ENCODE measurements around the gene PCSK9. TPM values are rescaled to one million over a fixed set of nuclear protein-coding genes. Genes with fewer than 3 reads are reported as not detected.

The PCSK9 gene
- total RNA-seq, 4 donors from 2014 or later: 0.44 to 4.3 (median 2.5) TPM

DNA sequence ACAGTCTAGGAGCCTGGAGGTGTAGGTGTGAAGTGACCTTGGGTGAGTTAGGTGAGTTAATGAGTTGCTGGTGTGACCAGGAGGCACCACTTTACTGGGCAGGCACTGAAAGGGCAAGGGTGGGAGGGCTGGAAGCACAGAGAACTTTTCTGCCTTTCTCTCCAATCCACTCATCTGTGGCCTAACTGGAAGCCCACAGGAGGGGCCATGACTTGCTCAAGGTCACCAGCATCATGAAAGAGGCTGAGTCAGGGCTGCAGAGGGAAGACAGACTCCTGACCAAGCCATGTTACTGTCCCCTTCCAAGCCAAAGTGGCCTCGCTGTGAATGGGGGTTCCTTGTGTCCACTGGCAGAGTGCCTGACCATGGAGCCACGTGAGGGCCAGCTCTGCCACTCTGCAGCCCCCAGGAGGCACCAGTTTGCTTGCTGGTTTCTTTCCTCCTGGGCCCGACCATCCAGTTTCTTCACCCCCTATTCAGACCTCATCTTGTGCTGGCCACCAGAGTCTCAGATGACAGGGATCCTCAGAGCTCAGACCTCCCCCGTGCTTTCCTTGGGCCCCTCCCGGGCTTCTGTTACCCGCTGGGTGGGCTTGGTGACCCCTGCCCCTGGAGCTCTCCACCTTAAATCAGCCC, 44.9 kb upstream of the PCSK9 start:
- Histone ChIP-seq H3K4me3 (no peak overlapping the region), H3K9me3 (no peaks in the 10 kb centered on the region), H3K27me3 (peaks cover 0 to 46% of the 10 kb centered on the region in 2 donors), H3K36me3 (no peaks in the 10 kb centered on the region), H3K4me1 (peaks cover 0 to 11% (median 7%) of the 10 kb centered on the region in 4 donors), H3K27ac (no peak overlapping the region)
- DNase-seq (ENCODE audit: low spot score in 2 of 2): no peak
- TF ChIP-seq EP300 (IDR thresholded peaks at IDR 0.05) (no peak), POLR2A (IDR thresholded peaks at IDR 0.05) (no peak)
- TF ChIP-seq, protein P1, sequence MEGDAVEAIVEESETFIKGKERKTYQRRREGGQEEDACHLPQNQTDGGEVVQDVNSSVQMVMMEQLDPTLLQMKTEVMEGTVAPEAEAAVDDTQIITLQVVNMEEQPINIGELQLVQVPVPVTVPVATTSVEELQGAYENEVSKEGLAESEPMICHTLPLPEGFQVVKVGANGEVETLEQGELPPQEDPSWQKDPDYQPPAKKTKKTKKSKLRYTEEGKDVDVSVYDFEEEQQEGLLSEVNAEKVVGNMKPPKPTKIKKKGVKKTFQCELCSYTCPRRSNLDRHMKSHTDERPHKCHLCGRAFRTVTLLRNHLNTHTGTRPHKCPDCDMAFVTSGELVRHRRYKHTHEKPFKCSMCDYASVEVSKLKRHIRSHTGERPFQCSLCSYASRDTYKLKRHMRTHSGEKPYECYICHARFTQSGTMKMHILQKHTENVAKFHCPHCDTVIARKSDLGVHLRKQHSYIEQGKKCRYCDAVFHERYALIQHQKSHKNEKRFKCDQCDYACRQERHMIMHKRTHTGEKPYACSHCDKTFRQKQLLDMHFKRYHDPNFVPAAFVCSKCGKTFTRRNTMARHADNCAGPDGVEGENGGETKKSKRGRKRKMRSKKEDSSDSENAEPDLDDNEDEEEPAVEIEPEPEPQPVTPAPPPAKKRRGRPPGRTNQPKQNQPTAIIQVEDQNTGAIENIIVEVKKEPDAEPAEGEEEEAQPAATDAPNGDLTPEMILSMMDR (IDR thresholded peaks at IDR 0.05): no peak
- WGBS, 2 donors: 32 to 51% methylated on average over 5 to 6 of the region's 6 CpGs

DNA sequence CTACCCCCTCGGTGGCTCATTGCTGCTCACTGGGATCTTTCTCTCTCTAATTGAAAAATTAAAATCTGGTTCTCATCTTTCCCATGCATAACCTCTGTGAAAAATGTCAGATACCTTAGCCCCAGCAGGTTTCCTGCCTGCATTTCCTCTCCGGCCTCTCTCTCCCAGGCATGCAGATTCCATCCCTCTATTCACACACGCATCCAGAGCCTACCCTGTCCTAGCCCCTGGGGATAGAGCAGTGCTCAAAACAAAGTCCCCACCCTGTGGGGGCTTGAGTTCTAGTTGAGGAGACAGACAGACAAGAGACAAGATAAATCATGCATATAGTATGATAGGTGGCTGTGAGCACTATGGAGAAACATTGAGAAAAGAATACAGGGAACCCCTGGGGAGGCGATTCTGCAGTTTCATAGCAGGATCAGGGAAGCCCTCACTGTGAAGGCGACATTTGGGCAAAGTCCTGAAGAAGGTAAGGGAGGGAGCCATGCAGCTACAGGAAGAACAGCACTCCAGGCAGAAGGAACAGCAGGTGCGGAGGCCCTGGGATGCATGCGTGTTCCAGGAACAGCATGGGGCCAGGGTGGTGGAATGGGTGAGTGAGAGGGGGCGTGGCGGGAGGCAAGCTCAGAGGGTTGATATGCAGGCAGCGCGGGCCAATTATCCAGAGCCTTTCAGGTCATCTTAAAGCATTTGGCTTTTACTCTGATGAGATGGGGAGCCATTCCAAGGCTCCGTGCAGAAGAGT, 44.2 kb upstream of the PCSK9 start:
- Histone ChIP-seq H3K36me3 (no peaks in the 10 kb centered on the region), H3K4me1 (peaks cover 0 to 11% (median 7%) of the 10 kb centered on the region in 4 donors), H3K27ac (no peak overlapping the region), H3K4me3 (no peak overlapping the region), H3K9me3 (no peaks in the 10 kb centered on the region), H3K27me3 (peaks cover 0 to 50% of the 10 kb centered on the region in 2 donors)
- DNase-seq (ENCODE audit: low spot score in 2 of 2): no peak
- WGBS, 2 donors: 53 to 67% methylated on average over 12 of the region's 12 CpGs
- TF ChIP-seq, protein P1 (IDR thresholded peaks at IDR 0.05): no peak
- no peak for TF ChIP-seq EP300 (IDR thresholded peaks at IDR 0.05)
- no peak for TF ChIP-seq POLR2A (IDR thresholded peaks at IDR 0.05)

DNA sequence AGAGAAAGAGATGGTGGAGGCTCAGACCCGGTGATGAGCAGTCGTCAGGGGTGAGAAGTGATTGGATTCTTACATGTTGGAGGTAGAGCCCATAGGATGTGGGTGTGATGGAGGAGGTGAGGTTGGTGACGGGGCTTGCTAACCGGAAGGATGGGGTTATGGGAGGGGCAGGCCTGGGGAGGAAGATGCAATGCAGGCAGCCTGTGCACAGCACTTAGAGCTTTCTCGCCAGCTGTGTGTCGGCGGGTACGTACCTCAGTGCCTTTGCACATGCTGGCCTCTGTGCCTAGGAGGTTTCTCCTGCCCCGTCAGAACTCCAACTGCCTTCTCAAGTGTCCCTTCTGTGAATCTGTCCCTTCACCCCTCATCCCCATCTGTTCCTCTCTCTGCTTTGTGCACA, 43.5 kb upstream of the PCSK9 start:
- H3K9me3 ChIP-seq: no peaks in the 10 kb centered on the region
- H3K27me3 ChIP-seq: peaks cover 0 to 57% of the 10 kb centered on the region in 2 donors
- H3K4me3 ChIP-seq: no peak overlapping the region
- no peak overlapping the region for H3K27ac ChIP-seq
- WGBS, 2 donors: 72 to 84% methylated on average over 9 of the region's 9 CpGs
- TF ChIP-seq POLR2A (IDR thresholded peaks at IDR 0.05) (no peak), EP300 (IDR thresholded peaks at IDR 0.05) (no peak)
- TF ChIP-seq, protein P1 (IDR thresholded peaks at IDR 0.05): no peak
- peaks cover 0 to 11% (median 7%) of the 10 kb centered on the region in 4 donors for H3K4me1 ChIP-seq
- H3K36me3 ChIP-seq: no peaks in the 10 kb centered on the region
- no peak for DNase-seq (ENCODE audit: low spot score in 2 of 2)

DNA sequence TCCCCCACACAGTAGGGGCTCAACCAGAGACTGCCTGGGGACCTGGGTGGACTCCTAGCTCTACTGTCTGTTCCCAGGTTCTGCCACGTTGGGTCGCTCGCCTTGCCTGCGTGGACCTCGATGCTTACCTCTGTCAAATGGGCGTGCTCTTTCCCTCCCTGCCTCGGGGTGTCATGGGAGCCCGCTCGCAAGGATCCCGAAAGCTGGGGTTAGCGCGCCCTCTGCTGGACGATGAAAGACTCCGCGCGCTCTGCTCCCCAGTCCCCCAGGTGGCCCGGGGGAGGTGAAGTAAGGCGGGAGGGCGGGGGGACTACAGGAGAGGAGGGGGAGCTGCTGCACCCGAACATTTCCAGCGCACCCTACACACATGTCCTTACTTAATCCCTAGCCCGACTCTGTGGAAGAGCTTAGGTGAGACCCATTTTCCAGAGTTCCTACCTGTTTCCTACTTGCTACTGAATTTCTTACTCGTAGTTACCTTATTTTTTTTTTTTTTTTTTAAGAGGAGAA, 42.9 kb upstream of the PCSK9 start:
- Histone ChIP-seq H3K4me3 (no peak overlapping the region), H3K4me1 (peaks cover 0 to 11% (median 7%) of the 10 kb centered on the region in 4 donors), H3K9me3 (no peaks in the 10 kb centered on the region), H3K27ac (no peak overlapping the region), H3K27me3 (peaks cover 0 to 59% of the 10 kb centered on the region in 2 donors), H3K36me3 (no peaks in the 10 kb centered on the region)
- TF ChIP-seq, protein P1 (IDR thresholded peaks at IDR 0.05): peak; percentile 58 to 83 (median 69)
- no peak for TF ChIP-seq EP300 (IDR thresholded peaks at IDR 0.05)
- WGBS, 2 donors: 7 to 8% methylated on average over 23 of the region's 23 CpGs
- DNase-seq (ENCODE audit: low spot score in 2 of 2): peak; percentile 21 to 50
